SU-DHL-6 (cell line): ENCODE measurements around the gene PPL.
"Not testable (repeated sequence)": the region's sequence is repeated elsewhere in the genome, so short reads cannot be mapped to it uniquely, and the experiment has no call there.

Experiments
- H2AFZ ChIP-seq: fragments of 200-600 bp; sonication (generic); 2 replicates; pipeline ENCODE4 v1.6.1; 2014; ENCODE audit warnings: low read depth, mild to moderate bottlenecking, moderate library complexity, mixed read lengths, antibody characterized with exemption, low read length; ENCODE audit not compliant: severe bottlenecking
- H3F3A ChIP-seq: fragments of 200-600 bp; shearing (Covaris generic); 2 replicates; pipeline ENCODE4 v1.6.0; 2016; ENCODE audit warnings: antibody characterized with exemption, mild to moderate bottlenecking; ENCODE audit not compliant: insufficient read depth
- H3K27ac ChIP-seq: fragments of 200-600 bp; sonication (generic); 2 replicates; pipeline ENCODE4 v1.5.1; 2016; ENCODE audit warnings: low read depth, mild to moderate bottlenecking, low read length, moderate library complexity, mixed read lengths
- H3K27me3 ChIP-seq: fragments of 200-600 bp; sonication (generic), shearing (Covaris generic); 2 replicates; pipeline ENCODE4 v1.6.0; 2014; ENCODE audit warnings: mild to moderate bottlenecking, low read length
- H3K36me3 ChIP-seq: fragments of 200-600 bp; sonication (generic); 2 replicates; pipeline ENCODE4 v1.6.1; 2014; ENCODE audit warnings: mild to moderate bottlenecking, low read length, mixed read lengths
- H3K4me2 ChIP-seq: fragments of 300-600, 200-600 bp; shearing (Covaris generic), sonication (generic); 2 replicates; pipeline ENCODE4 v1.6.0; 2014; ENCODE audit warnings: low read length, low read depth, mild to moderate bottlenecking; ENCODE audit not compliant: poor library complexity, severe bottlenecking
- H3K4me3 ChIP-seq: fragments of 200-600 bp; sonication (generic); 2 replicates; pipeline ENCODE4 v1.5.1; 2014; ENCODE audit warnings: antibody characterized with exemption, low read length, mild to moderate bottlenecking, mixed read lengths; ENCODE audit not compliant: insufficient read depth, poor library complexity, severe bottlenecking
- H3K79me2 ChIP-seq: fragments of 200-600 bp; sonication (generic); 2 replicates; pipeline ENCODE4 v1.6.1; 2014; ENCODE audit warnings: mild to moderate bottlenecking, low read length, moderate library complexity; ENCODE audit not compliant: insufficient read depth
- H3K9ac ChIP-seq: fragments of 200-600 bp; sonication (generic); 2 replicates; pipeline ENCODE4 v1.7.0; 2014; ENCODE audit warnings: mild to moderate bottlenecking, low read length
- H3K9me2 ChIP-seq: fragments of 200-600 bp; sonication (generic); replicated peaks from 2 replicates; pipeline ENCODE4 v1.6.1; 2014; ENCODE audit warnings: low read length; ENCODE audit not compliant: insufficient read depth
- H3K9me3 ChIP-seq: fragments of 200-600 bp; sonication (generic); 2 replicates; pipeline ENCODE4 v1.6.1; 2014; ENCODE audit warnings: low read length, mixed read lengths; ENCODE audit not compliant: insufficient read depth
- H4K20me1 ChIP-seq: fragments of 200-600 bp; sonication (generic); 2 replicates; pipeline ENCODE4 v1.6.1; 2014; ENCODE audit warnings: low read depth, mild to moderate bottlenecking, antibody characterized with exemption, low read length, moderate library complexity, mixed read lengths
- EZH2phosphoT487 ChIP-seq: fragments of 200-600 bp; sonication (generic), shearing (Covaris generic); conservative IDR thresholded peaks from 2 replicates; pipeline ENCODE4 v1.6.1; 2018; ENCODE audit warnings: mild to moderate bottlenecking, antibody characterized with exemption, low read length, moderate library complexity, mixed read lengths
- TF ChIP-seq, protein P1 (sequence below): fragments of 200-600 bp; sonication (generic); IDR thresholded peaks from one replicate; pipeline ENCODE4 v1.5.1; 2017; ENCODE audit warnings: antibody characterized with exemption, mild to moderate bottlenecking, low read length, moderate library complexity; ENCODE audit not compliant: insufficient read depth, poor library complexity, severe bottlenecking

Gene PPL

DNA sequence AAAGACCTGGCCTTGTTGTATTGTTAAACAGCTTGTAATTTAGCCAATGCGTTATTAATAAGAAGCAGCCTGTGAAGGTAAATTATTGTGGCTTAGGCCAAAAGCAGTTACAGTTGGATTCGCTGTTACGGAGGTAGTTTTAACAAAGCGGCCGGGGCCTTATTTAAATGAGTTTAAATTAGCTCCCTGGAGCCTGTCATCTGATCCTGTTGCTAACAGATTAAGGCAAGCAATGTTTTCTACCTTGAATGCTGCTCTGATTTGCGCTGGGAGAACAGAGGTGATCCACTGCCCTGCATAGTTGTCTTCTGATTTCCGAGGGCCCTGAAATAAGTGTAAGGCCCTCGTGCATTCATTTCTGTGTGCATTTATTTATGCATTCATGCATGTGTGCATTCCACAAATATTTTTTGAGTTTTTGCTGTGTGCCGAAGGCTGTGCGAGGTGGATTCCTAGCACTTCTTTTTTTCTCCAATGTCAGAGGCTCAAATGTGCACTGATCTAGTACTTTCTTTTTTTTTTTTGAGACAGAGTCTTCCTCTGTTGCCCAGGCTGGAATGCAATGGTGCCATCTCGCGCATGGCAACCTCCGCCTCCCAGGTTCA is 32.0 kb upstream of the PPL start:
- Histone ChIP-seq H3K9me2 (no peaks in the 10 kb centered on the region), H2AFZ (no peak overlapping the region), H3K27me3 (no peaks in the 10 kb centered on the region), H3F3A (no peaks in the 10 kb centered on the region), H3K9ac (no peak overlapping the region), H3K79me2 (no peaks in the 10 kb centered on the region), H3K4me3 (no peak overlapping the region), H4K20me1 (no peaks in the 10 kb centered on the region), H3K9me3 (no peaks in the 10 kb centered on the region), H3K36me3 (no peaks in the 10 kb centered on the region), H3K27ac (no peak overlapping the region), H3K4me2 (no peak overlapping the region)
- TF ChIP-seq, protein P1, sequence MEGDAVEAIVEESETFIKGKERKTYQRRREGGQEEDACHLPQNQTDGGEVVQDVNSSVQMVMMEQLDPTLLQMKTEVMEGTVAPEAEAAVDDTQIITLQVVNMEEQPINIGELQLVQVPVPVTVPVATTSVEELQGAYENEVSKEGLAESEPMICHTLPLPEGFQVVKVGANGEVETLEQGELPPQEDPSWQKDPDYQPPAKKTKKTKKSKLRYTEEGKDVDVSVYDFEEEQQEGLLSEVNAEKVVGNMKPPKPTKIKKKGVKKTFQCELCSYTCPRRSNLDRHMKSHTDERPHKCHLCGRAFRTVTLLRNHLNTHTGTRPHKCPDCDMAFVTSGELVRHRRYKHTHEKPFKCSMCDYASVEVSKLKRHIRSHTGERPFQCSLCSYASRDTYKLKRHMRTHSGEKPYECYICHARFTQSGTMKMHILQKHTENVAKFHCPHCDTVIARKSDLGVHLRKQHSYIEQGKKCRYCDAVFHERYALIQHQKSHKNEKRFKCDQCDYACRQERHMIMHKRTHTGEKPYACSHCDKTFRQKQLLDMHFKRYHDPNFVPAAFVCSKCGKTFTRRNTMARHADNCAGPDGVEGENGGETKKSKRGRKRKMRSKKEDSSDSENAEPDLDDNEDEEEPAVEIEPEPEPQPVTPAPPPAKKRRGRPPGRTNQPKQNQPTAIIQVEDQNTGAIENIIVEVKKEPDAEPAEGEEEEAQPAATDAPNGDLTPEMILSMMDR = no peak
- TF ChIP-seq EZH2phosphoT487 = no peak

DNA sequence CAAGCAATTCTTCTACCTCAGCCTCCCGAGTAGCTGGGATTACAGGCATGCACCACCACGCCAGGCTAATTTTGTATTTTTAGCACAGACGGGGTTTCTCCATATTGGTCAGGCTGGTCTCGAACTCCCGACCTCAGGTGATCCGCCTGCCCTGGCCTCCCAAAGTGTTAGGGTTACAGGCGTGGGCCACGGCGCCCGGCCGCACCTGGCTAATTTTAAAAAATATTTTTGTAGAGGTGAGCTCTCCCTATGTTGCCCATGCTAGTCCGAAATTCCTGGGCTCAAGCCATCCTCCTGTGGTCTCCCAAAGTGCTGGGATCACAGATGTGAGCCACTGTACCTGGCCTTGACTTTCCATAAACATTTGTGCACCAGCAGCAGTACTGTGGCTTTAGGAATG is 31.3 kb upstream of the PPL start:
- not testable (repeated sequence) for H3K9me3 ChIP-seq, H3K27ac ChIP-seq, H3K79me2 ChIP-seq, H4K20me1 ChIP-seq, H3F3A ChIP-seq, H3K9ac ChIP-seq, H3K9me2 ChIP-seq, H3K27me3 ChIP-seq, H3K36me3 ChIP-seq, H3K4me3 ChIP-seq, H2AFZ ChIP-seq, H3K4me2 ChIP-seq

DNA sequence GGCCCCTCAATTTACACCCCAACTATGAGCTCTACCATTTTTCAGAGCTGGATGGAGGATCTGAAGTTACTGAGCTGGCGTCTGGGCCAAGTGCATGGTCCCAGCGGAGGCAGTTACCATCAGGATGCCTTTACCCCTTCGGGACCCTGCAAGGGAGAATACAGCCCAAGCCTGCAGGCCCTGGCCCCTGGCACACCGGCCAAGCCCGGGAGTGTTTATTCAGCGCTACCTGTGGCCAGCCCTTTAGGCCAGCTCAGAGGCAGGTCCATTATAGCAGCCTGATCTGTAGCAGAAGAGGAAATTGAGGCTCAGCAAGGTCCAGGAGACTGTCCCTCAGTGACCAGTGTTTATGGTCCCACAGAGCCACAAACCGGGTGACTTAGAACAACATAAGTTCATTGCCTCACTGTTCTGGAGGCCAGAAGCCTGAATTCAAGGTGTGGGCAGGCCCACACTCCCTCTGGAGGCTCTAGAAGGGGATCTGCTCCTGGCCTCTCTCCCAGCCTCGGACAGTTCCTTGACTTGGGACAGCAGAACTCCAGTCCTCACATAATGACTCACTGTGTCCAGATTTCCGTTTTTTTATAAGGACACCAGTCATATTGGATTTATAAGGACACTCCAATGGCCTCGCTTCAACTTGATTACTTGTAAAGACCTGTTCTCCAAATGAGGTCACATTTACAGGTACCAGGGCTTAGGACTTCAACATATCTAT is 29.9 kb upstream of the PPL start:
- no peak overlapping the region for H3K4me3 ChIP-seq
- H3K27ac ChIP-seq = no peak overlapping the region
- H3K9me3 ChIP-seq = no peaks in the 10 kb centered on the region
- no peaks in the 10 kb centered on the region for H3K9me2 ChIP-seq
- no peak overlapping the region for H3K9ac ChIP-seq
- H3F3A ChIP-seq = no peaks in the 10 kb centered on the region
- no peak for TF ChIP-seq EZH2phosphoT487
- TF ChIP-seq, protein P1 = no peak
- no peak overlapping the region for H2AFZ ChIP-seq
- H4K20me1 ChIP-seq = no peaks in the 10 kb centered on the region
- H3K27me3 ChIP-seq = no peaks in the 10 kb centered on the region
- H3K36me3 ChIP-seq = no peaks in the 10 kb centered on the region
- H3K79me2 ChIP-seq = no peaks in the 10 kb centered on the region
- H3K4me2 ChIP-seq = no peak overlapping the region

DNA sequence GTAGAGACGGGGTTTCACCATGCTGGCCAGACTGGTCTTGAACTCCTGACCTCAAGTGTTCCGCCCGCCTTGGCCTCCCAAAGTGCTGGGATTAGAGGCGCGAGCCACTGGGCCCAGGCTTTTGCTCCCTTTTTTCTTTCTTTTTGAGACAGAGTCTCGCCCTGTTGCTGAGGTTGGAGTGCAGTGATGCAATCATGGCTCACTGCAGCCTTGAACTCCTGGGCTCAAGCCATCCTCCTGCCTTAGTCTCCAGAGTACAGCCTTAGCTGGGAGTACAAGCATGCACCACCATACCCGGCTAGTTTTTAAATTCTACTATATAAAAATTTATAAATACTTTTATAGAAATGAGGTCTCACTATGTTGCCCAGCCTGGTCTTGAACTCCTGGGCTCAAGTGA is 26.6 kb upstream of the PPL start:
- not testable (repeated sequence) for H3K9ac ChIP-seq, H3K36me3 ChIP-seq, H3K4me3 ChIP-seq, H3K9me2 ChIP-seq, H4K20me1 ChIP-seq, H3K27me3 ChIP-seq, H3K79me2 ChIP-seq, H3K4me2 ChIP-seq, H3K9me3 ChIP-seq, H2AFZ ChIP-seq, H3F3A ChIP-seq, H3K27ac ChIP-seq
